Activated CD8-positive, alpha-beta T cell treated with anti-CD3 and anti-CD28 coated beads, Interleukin-2, amount 10 ng/mL, durations not matched to agents 7 days and 5 days (primary cell): ENCODE data around the gene FBXL19. TPM values are rescaled to one million over a fixed set of nuclear protein-coding genes. Genes with fewer than 3 reads are reported as not detected.

Experiments used
- ATAC-seq: fragments of 150-1000 bp; cut with Tn5 transposase; one replicate; pipeline ENCODE4 v1.10.0; 2021; ENCODE audit warnings: moderate library complexity
- CTCF ChIA-PET: fragments of 350-600 bp; sonication (Branson Sonifier 250); formaldehyde crosslinking; loops from one replicate; lab custom pipeline; 2021; ENCODE audit warnings: antibody characterized with exemption; lab: Charles Lee
- POLR2A ChIA-PET: fragments of 350-600 bp; sonication (Branson Sonifier 250); formaldehyde crosslinking; loops from one replicate; lab custom pipeline; 2021; ENCODE audit warnings: antibody characterized with exemption; lab: Charles Lee
- DNase-seq: peaks from one replicate; pipeline ENCODE4 v3.0.0-alpha.2; 2020
- H3K27ac Mint-ChIP-seq: one replicate; pipeline ENCODE4 v1.8.0; 2021; ENCODE audit warnings: mild to moderate bottlenecking, mixed read lengths
- H3K27me3 Mint-ChIP-seq: one replicate; pipeline ENCODE4 v1.8.0; 2021; ENCODE audit warnings: low read depth, mixed read lengths
- H3K36me3 Mint-ChIP-seq: one replicate; pipeline ENCODE4 v1.8.0; 2021; ENCODE audit warnings: low read depth, mixed read lengths
- H3K4me1 Mint-ChIP-seq: one replicate; pipeline ENCODE4 v1.8.0; 2021; ENCODE audit warnings: low read depth, mixed read lengths
- H3K4me3 Mint-ChIP-seq: one replicate; pipeline ENCODE4 v1.8.0; 2021; ENCODE audit warnings: mild to moderate bottlenecking, mixed read lengths
- H3K9me3 Mint-ChIP-seq: one replicate; pipeline ENCODE4 v1.8.0; 2022; ENCODE audit warnings: mixed read lengths; ENCODE audit not compliant: insufficient read depth
- total RNA-seq, 2 experiments: library from RNA; stranded (reverse); gene quantifications; one replicate each; pipeline ENCODE4 v1.2.3, GENCODE V29; 2021

FBXL19 gene
- total RNA-seq, 2 experiments from 2014 or later: 22.7 to 23.1 TPM

- Mint-ChIP-seq H3K27ac (peak overlapping the region; percentile 27), H3K4me1 (peaks cover 53% of the 10 kb centered on the region), H3K9me3 (no peaks in the 10 kb centered on the region), H3K36me3 (peaks cover 7% of the 10 kb centered on the region), H3K27me3 (no peaks in the 10 kb centered on the region), H3K4me3 (no peak overlapping the region)
- POLR2A ChIA-PET: interaction anchor here (0.5 to 0.6 kb wide), 2 partner anchors 246 to 513 kb away, joined by 3 read pairs; no protein-coding TSS in a partner anchor
- DNase-seq (no peak), ATAC-seq (no peak)
- CTCF ChIA-PET: interaction anchor here (1.6 kb wide), 1 partner anchor 51 kb away, joined by 5 read pairs; no protein-coding TSS in a partner anchor
Observed at GRCh38 chr16:30895627-30896260, 27.6 kb upstream of the FBXL19 start.

- Mint-ChIP-seq H3K9me3 (no peaks in the 10 kb centered on the region), H3K27me3 (no peaks in the 10 kb centered on the region), H3K4me1 (peaks cover 58% of the 10 kb centered on the region), H3K36me3 (peaks cover 4% of the 10 kb centered on the region), H3K27ac (peak within 1 kb of the TSS; percentile 80), H3K4me3 (peak within 1 kb of the TSS; percentile 60)
- POLR2A ChIA-PET: no interaction called here
- no peak for ATAC-seq
- DNase-seq: no peak
- CTCF ChIA-PET: interaction anchor here (7.1 kb wide), 1 partner anchor 51 kb away, joined by 127 read pairs; no protein-coding TSS in a partner anchor
Observed at GRCh38 chr16:30896261-30896888, 27.0 kb upstream of the FBXL19 start, which contains the start of gene CTF1. CTF1 (plus strand) TSS chr16:30896614; CDS start chr16:30896644, 30 bp downstream.

GRCh38 chr16:30896889-30897733, 26.3 kb upstream of the FBXL19 start:
- CTCF ChIA-PET: interaction anchor here (7.1 kb wide), 1 partner anchor 52 kb away, joined by 127 read pairs; no protein-coding TSS in a partner anchor
- peak overlapping the region; percentile 60 for H3K4me3 Mint-ChIP-seq
- POLR2A ChIA-PET: no interaction called here
- H3K27ac Mint-ChIP-seq: peak overlapping the region; percentile 80
- H3K9me3 Mint-ChIP-seq: no peaks in the 10 kb centered on the region
- peaks cover 61% of the 10 kb centered on the region for H3K4me1 Mint-ChIP-seq
- ATAC-seq (peak; percentile 43), DNase-seq (peak; percentile 85)
- peaks cover 2% of the 10 kb centered on the region for H3K36me3 Mint-ChIP-seq
- H3K27me3 Mint-ChIP-seq: no peaks in the 10 kb centered on the region

GRCh38 chr16:30899794-30900193, 23.6 kb upstream of the FBXL19 start:
- Mint-ChIP-seq H3K4me1 (peaks cover 66% of the 10 kb centered on the region), H3K27me3 (no peaks in the 10 kb centered on the region), H3K9me3 (no peaks in the 10 kb centered on the region), H3K27ac (no peak overlapping the region), H3K4me3 (no peak overlapping the region), H3K36me3 (peaks cover 3% of the 10 kb centered on the region)
- no peak for DNase-seq
- CTCF ChIA-PET: interaction anchor here (3.8 to 7.1 kb wide), 2 partner anchors 42 to 55 kb away, joined by 22 to 127 read pairs; no protein-coding TSS in a partner anchor
- POLR2A ChIA-PET: interaction anchor here (4.0 kb wide), 1 partner anchor 24 kb away, joined by 73 read pairs; no protein-coding TSS in a partner anchor
- ATAC-seq: no peak

GRCh38 chr16:30900588-30900987, 22.8 kb upstream of the FBXL19 start:
- ChIA-PET CTCF (interaction anchor here (0.9 to 7.1 kb wide), 12 partner anchors 9 to 126 kb away, joined by 3 to 127 read pairs (median 11); no protein-coding TSS in a partner anchor), POLR2A (interaction anchor here (0.6 to 4.0 kb wide), 11 partner anchors 10 to 973 kb away, joined by 3 to 73 read pairs (median 5); partner anchors contain the start of genes FUS and ZNF267)
- Mint-ChIP-seq H3K36me3 (peaks cover 3% of the 10 kb centered on the region), H3K9me3 (no peaks in the 10 kb centered on the region), H3K4me3 (no peak overlapping the region), H3K27me3 (no peaks in the 10 kb centered on the region), H3K27ac (peak overlapping the region; percentile 83), H3K4me1 (peaks cover 62% of the 10 kb centered on the region)
- DNase-seq: no peak
- no peak for ATAC-seq

GRCh38 chr16:30901201-30902028, 22.0 kb upstream of the FBXL19 start:
- H3K9me3 Mint-ChIP-seq: no peaks in the 10 kb centered on the region
- no peak for ATAC-seq
- peak overlapping the region; percentile 70 for H3K4me3 Mint-ChIP-seq
- POLR2A ChIA-PET: interaction anchor here (0.6 to 4.0 kb wide), 17 partner anchors 8 to 972 kb away, joined by 3 to 73 read pairs (median 5); partner anchors contain the start of genes BCL7C, FUS, PHKG2 and ZNF267
- H3K27ac Mint-ChIP-seq: peak overlapping the region; percentile 83
- peaks cover 3% of the 10 kb centered on the region for H3K36me3 Mint-ChIP-seq
- peak; percentile 43 for DNase-seq
- H3K4me1 Mint-ChIP-seq: peaks cover 55% of the 10 kb centered on the region
- H3K27me3 Mint-ChIP-seq: no peaks in the 10 kb centered on the region
- CTCF ChIA-PET: interaction anchor here (0.8 to 7.1 kb wide), 26 partner anchors 9 to 173 kb away, joined by 3 to 127 read pairs (median 5); partner anchors contain the start of genes ZNF646 and ZNF668

GRCh38 chr16:30902029-30902972, 21.1 kb upstream of the FBXL19 start:
- Mint-ChIP-seq H3K27me3 (no peaks in the 10 kb centered on the region), H3K4me3 (peak overlapping the region; percentile 90), H3K4me1 (peaks cover 48% of the 10 kb centered on the region), H3K36me3 (peaks cover 3% of the 10 kb centered on the region), H3K27ac (peak overlapping the region; percentile 99), H3K9me3 (no peaks in the 10 kb centered on the region)
- ATAC-seq: peak; percentile 85
- DNase-seq: peak; percentile 70
- ChIA-PET POLR2A (interaction anchor here (0.6 to 4.0 kb wide), 18 partner anchors 9 to 278 kb away, joined by 3 to 73 read pairs (median 5); partner anchors contain the start of genes BCL7C, FUS and PHKG2), CTCF (interaction anchor here (0.8 to 7.1 kb wide), 26 partner anchors 10 to 172 kb away, joined by 3 to 127 read pairs (median 5); partner anchors contain the start of genes ZNF646 and ZNF668)

- peak overlapping the region; percentile 99 for H3K27ac Mint-ChIP-seq
- ChIA-PET POLR2A (interaction anchor here (0.7 to 4.0 kb wide), 12 partner anchors 10 to 243 kb away, joined by 3 to 73 read pairs (median 5); partner anchors contain the start of genes BCL7C and PHKG2), CTCF (interaction anchor here (1.0 to 7.1 kb wide), 16 partner anchors 11 to 129 kb away, joined by 3 to 127 read pairs (median 8); no protein-coding TSS in a partner anchor)
- H3K4me3 Mint-ChIP-seq: peak overlapping the region; percentile 90
- DNase-seq (peak; percentile 54), ATAC-seq (peak; percentile 32)
- H3K27me3 Mint-ChIP-seq: no peaks in the 10 kb centered on the region
- H3K36me3 Mint-ChIP-seq: peaks cover 3% of the 10 kb centered on the region
- no peaks in the 10 kb centered on the region for H3K9me3 Mint-ChIP-seq
- H3K4me1 Mint-ChIP-seq: peaks cover 54% of the 10 kb centered on the region
Observed at GRCh38 chr16:30903002-30903401, 20.4 kb upstream of the FBXL19 start.

GRCh38 chr16:30903596-30903995, 19.8 kb upstream of the FBXL19 start:
- H3K4me3 Mint-ChIP-seq: peak overlapping the region; percentile 4
- H3K4me1 Mint-ChIP-seq: peaks cover 55% of the 10 kb centered on the region
- POLR2A ChIA-PET: interaction anchor here (1.6 to 4.0 kb wide), 5 partner anchors 13 to 243 kb away, joined by 5 to 73 read pairs (median 12); partner anchors contain the start of gene PHKG2
- peak overlapping the region; percentile 99 for H3K27ac Mint-ChIP-seq
- CTCF ChIA-PET: interaction anchor here (1.6 to 7.1 kb wide), 3 partner anchors 38 to 59 kb away, joined by 6 to 127 read pairs (median 22); no protein-coding TSS in a partner anchor
- H3K36me3 Mint-ChIP-seq: peaks cover 3% of the 10 kb centered on the region
- H3K9me3 Mint-ChIP-seq: no peaks in the 10 kb centered on the region
- DNase-seq: no peak
- ATAC-seq: no peak
- no peaks in the 10 kb centered on the region for H3K27me3 Mint-ChIP-seq
